ENCODE data around the gene DLGAP3.
A peak's percentile ranks its signal among the peaks of the same experiment; 100 is the strongest.

Gene DLGAP3

GRCh38 chr1:34870395-34870794 is 59.1 kb downstream of the DLGAP3 start:
- no peak for DNase-seq (ENCODE audit: low spot score in 2 of 2)
- ATAC-seq: no peak

GRCh38 chr1:34869760-34870159 is 59.7 kb downstream of the DLGAP3 start:
- DNase-seq (ENCODE audit: low spot score in 2 of 2) (no peak), ATAC-seq (no peak)
- no peaks in the 10 kb centered on the region for H3K9me3 Mint-ChIP-seq
- peaks cover 28% of the 10 kb centered on the region for H3K4me1 Mint-ChIP-seq
- no peak overlapping the region for H3K27ac Mint-ChIP-seq
- H3K4me3 Mint-ChIP-seq: no peak overlapping the region
- no peaks in the 10 kb centered on the region for H3K36me3 Mint-ChIP-seq

More at GRCh38 chr1:34870395-34870794, 59.1 kb downstream of the DLGAP3 start:
- no peaks in the 10 kb centered on the region for H3K36me3 Mint-ChIP-seq
- H3K4me1 Mint-ChIP-seq: peaks cover 22% of the 10 kb centered on the region
- no peak overlapping the region for H3K27ac Mint-ChIP-seq
- no peak overlapping the region for H3K4me3 Mint-ChIP-seq
- H3K9me3 Mint-ChIP-seq: no peaks in the 10 kb centered on the region

GRCh38 chr1:34868230-34869049 is 61.0 kb downstream of the DLGAP3 start:
- H3K27ac Mint-ChIP-seq: peak overlapping the region; percentile 17

DNA sequence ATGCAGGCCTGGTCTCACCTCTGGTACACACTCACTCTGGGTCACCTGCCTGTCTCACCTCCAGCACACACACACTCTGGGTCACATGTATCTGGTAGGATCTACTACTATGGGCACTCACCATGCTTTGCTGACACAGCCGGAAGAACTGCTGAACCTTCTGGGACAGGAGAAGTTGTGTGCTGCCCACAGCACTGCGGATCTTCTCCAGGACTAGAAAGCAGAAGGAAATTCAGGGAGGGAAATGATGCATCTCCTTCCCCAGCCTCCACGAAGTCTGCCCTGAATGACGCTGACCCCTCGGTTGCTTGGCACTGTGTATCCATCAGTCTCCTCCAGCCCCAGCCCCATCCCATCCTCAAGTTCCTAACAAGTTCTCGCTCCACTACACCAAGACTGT is 62.0 kb downstream of the DLGAP3 start:
- Mint-ChIP-seq H3K36me3 (no peaks in the 10 kb centered on the region), H3K9me3 (no peaks in the 10 kb centered on the region), H3K4me1 (peaks cover 52% of the 10 kb centered on the region), H3K27ac (peak overlapping the region; percentile 17), H3K4me3 (peak overlapping the region; percentile 76)
- ATAC-seq: no peak
- no peak for DNase-seq (ENCODE audit: low spot score in 2 of 2)

More at GRCh38 chr1:34868230-34869049, 61.0 kb downstream of the DLGAP3 start:
- no peak for DNase-seq (ENCODE audit: low spot score in 2 of 2)
- no peaks in the 10 kb centered on the region for H3K9me3 Mint-ChIP-seq
- peaks cover 42% of the 10 kb centered on the region for H3K4me1 Mint-ChIP-seq
- H3K36me3 Mint-ChIP-seq: no peaks in the 10 kb centered on the region
- no peak for ATAC-seq
- H3K4me3 Mint-ChIP-seq: peak overlapping the region; percentile 76

- Mint-ChIP-seq H3K9me3 (no peaks in the 10 kb centered on the region), H3K4me1 (peaks cover 52% of the 10 kb centered on the region), H3K36me3 (no peaks in the 10 kb centered on the region), H3K27ac (peak overlapping the region; percentile 78), H3K4me3 (peak overlapping the region; percentile 76)
- ATAC-seq: no peak
- no peak for DNase-seq (ENCODE audit: low spot score in 2 of 2)
Measured at GRCh38 chr1:34866762-34867109, 62.7 kb downstream of the DLGAP3 start.

GRCh38 chr1:34865981-34866761 is 63.3 kb downstream of the DLGAP3 start:
- no peaks in the 10 kb centered on the region for H3K36me3 Mint-ChIP-seq
- peaks cover 46% of the 10 kb centered on the region for H3K4me1 Mint-ChIP-seq
- peak; percentile 94 to 98 for DNase-seq (ENCODE audit: low spot score in 2 of 2)
- ATAC-seq: peak; percentile 78
- H3K9me3 Mint-ChIP-seq: no peaks in the 10 kb centered on the region
- H3K27ac Mint-ChIP-seq: peak overlapping the region; percentile 78
- H3K4me3 Mint-ChIP-seq: peak overlapping the region; percentile 76

DNA sequence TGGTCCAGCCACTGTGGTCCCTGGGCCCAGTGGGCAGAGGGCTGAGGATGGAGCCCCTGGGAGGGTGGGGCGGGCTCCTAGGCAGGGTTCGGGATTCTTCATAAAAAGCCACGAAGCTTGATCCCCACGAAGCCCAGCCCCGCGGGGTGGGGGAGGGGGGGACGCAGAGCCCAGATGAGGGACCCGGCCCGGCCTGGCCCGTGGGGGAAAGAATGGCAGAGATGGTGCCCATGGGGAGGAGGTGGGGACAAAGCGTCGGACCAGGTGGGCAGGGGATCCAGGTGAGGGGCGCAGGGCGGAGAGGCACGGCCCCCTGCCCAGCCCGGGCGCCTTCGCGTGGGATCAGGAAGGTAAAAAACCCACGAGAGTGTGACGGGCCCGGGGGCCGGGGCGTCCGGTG is 63.9 kb downstream of the DLGAP3 start:
- ATAC-seq: no peak
- Mint-ChIP-seq H3K36me3 (no peaks in the 10 kb centered on the region), H3K9me3 (no peaks in the 10 kb centered on the region), H3K4me3 (peak overlapping the region; percentile 76), H3K27ac (peak overlapping the region; percentile 78), H3K4me1 (peaks cover 46% of the 10 kb centered on the region)
- no peak for DNase-seq (ENCODE audit: low spot score in 2 of 2)

DNA sequence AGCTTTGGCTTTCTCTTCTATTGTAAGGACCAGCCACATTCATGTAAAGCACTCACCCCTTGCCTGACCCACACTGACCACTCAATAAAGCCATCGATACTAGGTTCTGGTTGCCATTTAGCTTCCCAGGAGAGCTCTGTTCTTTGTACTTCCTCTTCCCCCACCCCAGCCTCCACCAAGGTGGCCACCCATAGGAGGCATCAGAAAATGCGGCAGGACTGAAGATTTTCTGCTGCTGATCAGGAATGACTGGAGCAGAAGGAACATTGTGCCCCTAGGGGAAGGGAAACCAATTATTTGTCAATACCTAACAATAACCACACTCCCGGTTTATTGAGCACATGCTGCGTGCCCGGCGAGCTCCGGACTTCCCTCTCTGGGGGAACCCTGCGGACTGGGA is 64.7 kb downstream of the DLGAP3 start:
- Mint-ChIP-seq H3K27ac (peak overlapping the region; percentile 78), H3K4me3 (peak overlapping the region; percentile 76), H3K36me3 (peaks cover 3% of the 10 kb centered on the region), H3K4me1 (peaks cover 54% of the 10 kb centered on the region), H3K9me3 (no peaks in the 10 kb centered on the region)
- no peak for ATAC-seq
- no peak for DNase-seq (ENCODE audit: low spot score in 2 of 2)

GRCh38 chr1:34863501-34863900 is 65.9 kb downstream of the DLGAP3 start:
- H3K4me3 Mint-ChIP-seq: peak overlapping the region; percentile 76
- H3K4me1 Mint-ChIP-seq: peaks cover 63% of the 10 kb centered on the region
- H3K27ac Mint-ChIP-seq: peak overlapping the region; percentile 78
- H3K36me3 Mint-ChIP-seq: peaks cover 15% of the 10 kb centered on the region
- ATAC-seq (peak; percentile 33), DNase-seq (ENCODE audit: low spot score in 2 of 2) (no peak)
- no peaks in the 10 kb centered on the region for H3K9me3 Mint-ChIP-seq

GRCh38 chr1:34859446-34860200 is 69.8 kb downstream of the DLGAP3 start, which contains the start of gene SMIM12:
Gene SMIM12, minus strand, starts transcription at chr1:34859749. Its CDS starts 3,772 bp downstream, at chr1:34855977.
- H3K4me3 Mint-ChIP-seq: peak within 1 kb of the TSS; percentile 88
- peaks cover 54% of the 10 kb centered on the region for H3K4me1 Mint-ChIP-seq
- DNase-seq (ENCODE audit: low spot score in 2 of 2): peak; percentile 84 to 96
- H3K9me3 Mint-ChIP-seq: no peaks in the 10 kb centered on the region
- ATAC-seq: peak; percentile 96
- peak within 1 kb of the TSS; percentile 95 for H3K27ac Mint-ChIP-seq
- H3K36me3 Mint-ChIP-seq: peaks cover 35% of the 10 kb centered on the region

DNA sequence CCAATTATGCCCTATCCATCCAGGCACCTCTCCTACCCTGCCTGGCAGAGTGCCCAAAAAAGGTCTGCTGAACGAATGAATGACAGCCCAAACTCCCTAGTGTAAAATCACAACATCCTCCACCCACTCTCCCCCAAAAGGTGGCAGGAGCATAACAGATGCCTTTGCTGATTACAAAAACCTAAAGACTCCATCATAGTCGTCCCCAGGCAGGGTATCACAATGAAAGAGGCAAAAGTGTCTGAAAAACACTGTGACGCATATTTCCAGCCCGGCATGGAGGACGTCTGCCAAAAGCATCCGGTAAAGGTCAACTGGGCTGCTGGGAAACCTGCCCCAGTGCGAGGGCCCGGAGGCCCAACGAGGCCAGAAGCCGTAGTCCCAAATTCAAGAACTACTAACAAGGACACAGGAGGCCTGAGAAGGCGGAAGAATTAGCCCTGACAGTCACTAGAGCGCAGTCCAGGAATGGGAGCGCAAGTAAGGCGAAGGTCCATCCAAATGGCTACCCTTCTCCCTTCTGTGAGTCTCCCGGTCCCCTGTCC is 70.5 kb downstream of the DLGAP3 start:
- DNase-seq (ENCODE audit: low spot score in 2 of 2): no peak
- H3K36me3 Mint-ChIP-seq: peaks cover 41% of the 10 kb centered on the region
- peaks cover 48% of the 10 kb centered on the region for H3K4me1 Mint-ChIP-seq
- H3K4me3 Mint-ChIP-seq: peak overlapping the region; percentile 88
- H3K27ac Mint-ChIP-seq: peak overlapping the region; percentile 95
- no peaks in the 10 kb centered on the region for H3K9me3 Mint-ChIP-seq
- ATAC-seq: peak; percentile 47

DNA sequence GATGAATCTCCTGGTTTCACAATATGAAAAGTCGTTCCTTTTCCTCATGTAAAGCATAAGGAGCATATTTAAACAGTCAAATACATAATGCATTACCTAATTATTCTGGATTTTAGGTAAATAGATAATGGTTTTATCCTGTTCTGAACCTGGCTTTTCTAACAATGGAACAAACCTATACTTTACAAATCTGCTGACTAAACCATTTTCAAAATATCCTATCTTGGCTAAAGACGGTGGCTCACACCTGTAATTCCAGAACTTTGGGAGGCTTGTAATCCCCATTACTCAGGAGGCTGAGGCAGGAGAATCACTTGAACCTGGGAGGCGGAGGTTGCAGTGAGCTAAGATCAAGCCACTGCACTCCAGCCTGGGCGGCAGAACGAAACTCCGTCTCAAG is 72.8 kb downstream of the DLGAP3 start:
- Mint-ChIP-seq H3K36me3 (peaks cover 64% of the 10 kb centered on the region), H3K4me3 (no peak overlapping the region), H3K9me3 (no peaks in the 10 kb centered on the region), H3K27ac (no peak overlapping the region), H3K4me1 (peaks cover 42% of the 10 kb centered on the region)
- ATAC-seq (no peak), DNase-seq (ENCODE audit: low spot score in 2 of 2) (no peak)

GRCh38 chr1:34852677-34853217 is 76.7 kb downstream of the DLGAP3 start:
- ATAC-seq (peak; percentile 99), DNase-seq (ENCODE audit: low spot score in 2 of 2) (peak; percentile 79 to 92)
- H3K4me3 Mint-ChIP-seq: no peak overlapping the region
- H3K36me3 Mint-ChIP-seq: peaks cover 82% of the 10 kb centered on the region
- peak overlapping the region; percentile 85 for H3K27ac Mint-ChIP-seq
- peaks cover 35% of the 10 kb centered on the region for H3K4me1 Mint-ChIP-seq
- H3K9me3 Mint-ChIP-seq: no peaks in the 10 kb centered on the region

- no peak overlapping the region for H3K4me3 Mint-ChIP-seq
- H3K4me1 Mint-ChIP-seq: peaks cover 30% of the 10 kb centered on the region
- DNase-seq (ENCODE audit: low spot score in 2 of 2): no peak
- H3K27ac Mint-ChIP-seq: no peak overlapping the region
- H3K9me3 Mint-ChIP-seq: no peaks in the 10 kb centered on the region
- no peak for ATAC-seq
- peaks cover 82% of the 10 kb centered on the region for H3K36me3 Mint-ChIP-seq
Measured at GRCh38 chr1:34851431-34852105, 77.9 kb downstream of the DLGAP3 start.

Measured in stimulated activated effector memory CD8-positive, alpha-beta T cell treated with anti-CD3 and anti-CD28 coated beads, Interleukin-12 subunit alpha, Interleukin-12 subunit beta, amount 100 ng/mL, for 72 hours (primary cell).